Fibroblast of skin of back (primary cell): ENCODE measurements around the gene MAPK7. TPM values are rescaled to one million over a fixed set of nuclear protein-coding genes. Genes with fewer than 3 reads are reported as not detected.

Source experiments
- DNase-seq: peaks from one replicate; pipeline ENCODE4 v3.0.0-alpha.2; 2013
- polyA plus RNA-seq, 2 experiments: library from polyadenylated mRNA; unstranded; fragments of 120-200 nt; gene quantifications; one replicate each; pipeline ENCODE4 v1.2.1, GENCODE V29; 2013; ENCODE audit not compliant: insufficient read length in 2 of 2

The MAPK7 gene
- 37.5 TPM for polyA plus RNA-seq (2013, experiment 1 of 2; ENCODE audit: insufficient read length)
- 30.9 TPM for polyA plus RNA-seq (2013, experiment 2 of 2; ENCODE audit: insufficient read length)

DNA sequence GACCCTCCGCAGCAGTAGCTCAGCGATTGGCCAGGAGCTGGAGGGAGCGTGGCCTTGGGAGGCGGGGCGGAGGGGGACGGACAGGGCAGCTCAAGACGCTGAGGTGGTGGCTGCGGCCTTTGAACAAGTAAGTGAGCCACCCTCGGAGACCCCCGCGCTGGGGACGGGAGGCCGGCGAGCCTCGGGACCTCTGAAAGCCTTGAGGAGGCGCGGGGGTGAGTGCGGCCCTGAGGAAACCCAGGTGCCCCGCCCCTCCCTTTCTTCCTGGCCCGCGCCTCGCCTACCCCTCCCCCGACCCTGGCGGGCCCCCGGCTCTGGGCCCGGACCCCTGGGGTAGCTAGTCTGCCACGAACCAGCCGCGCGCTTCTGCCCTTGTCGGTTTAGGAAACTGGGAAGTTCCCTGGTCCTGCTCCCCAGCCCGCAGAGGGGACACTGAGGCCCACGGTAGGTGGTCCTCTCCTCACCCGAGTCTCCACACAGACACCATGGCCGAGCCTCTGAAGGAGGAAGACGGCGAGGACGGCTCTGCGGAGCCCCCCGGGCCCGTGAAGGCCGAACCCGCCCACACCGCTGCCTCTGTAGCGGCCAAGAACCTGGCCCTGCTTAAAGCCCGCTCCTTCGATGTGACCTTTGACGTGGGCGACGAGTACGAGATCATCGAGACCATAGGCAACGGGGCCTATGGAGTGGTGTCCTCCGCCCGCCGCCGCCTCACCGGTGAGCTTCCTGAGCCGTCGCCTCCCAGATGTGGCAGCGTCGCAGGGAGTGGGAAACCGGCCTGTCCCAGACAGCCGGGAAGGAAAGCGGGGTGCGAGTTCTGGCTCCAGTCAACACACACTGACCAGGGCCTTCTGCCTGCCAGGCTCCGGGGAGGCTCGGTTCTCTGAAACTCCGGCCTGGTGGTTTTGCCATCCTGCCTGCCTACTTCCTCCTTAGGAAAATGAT is at the start of gene MAPK7:
Gene MAPK7, plus strand, starts transcription at position 83 of the 945 bp plus-strand sequence. Its CDS starts 403 bp downstream, at position 486.
- DNase-seq: no peak

DNA sequence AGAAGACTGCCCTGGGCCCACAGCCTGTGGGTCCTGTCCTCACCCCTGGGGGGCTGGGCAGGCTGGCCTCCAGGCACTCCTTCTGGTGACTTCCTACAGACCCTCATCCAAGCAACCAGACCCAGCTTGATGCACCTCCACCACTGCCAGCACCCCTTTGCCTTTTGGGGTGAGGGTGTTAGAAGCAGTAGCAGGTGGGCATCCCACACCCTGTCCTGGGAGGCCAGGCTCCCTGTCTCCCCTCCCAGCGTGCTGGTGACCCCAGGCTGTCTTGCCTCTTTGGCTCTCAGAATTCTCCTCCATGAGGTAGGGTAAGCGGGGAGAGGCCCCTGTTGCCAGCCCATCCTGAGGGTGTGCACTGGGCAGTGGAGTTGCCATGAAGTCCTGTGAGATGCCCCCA is 49.2 kb upstream of the MAPK7 start:
- DNase-seq: no peak

DNA sequence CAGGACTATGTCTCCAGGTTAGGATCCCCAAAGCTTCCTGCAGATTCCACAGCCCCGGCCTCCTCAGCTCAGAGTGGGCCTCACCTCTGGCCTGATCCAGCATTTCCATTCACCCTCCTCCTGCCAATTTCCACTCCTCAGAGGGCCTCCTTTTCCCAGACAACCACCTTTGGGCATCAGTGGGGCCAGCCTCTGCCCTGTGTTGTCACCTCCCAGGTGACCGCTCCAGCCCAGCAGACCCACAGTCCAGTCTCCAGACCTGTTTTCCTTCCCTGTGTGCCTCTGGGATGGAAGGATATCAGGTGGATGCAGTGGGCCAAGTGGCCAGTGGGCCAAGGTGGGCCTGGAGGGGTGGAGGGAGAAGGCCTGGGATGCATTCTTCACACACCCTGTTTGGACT is 48.5 kb upstream of the MAPK7 start:
- DNase-seq: no peak

DNA sequence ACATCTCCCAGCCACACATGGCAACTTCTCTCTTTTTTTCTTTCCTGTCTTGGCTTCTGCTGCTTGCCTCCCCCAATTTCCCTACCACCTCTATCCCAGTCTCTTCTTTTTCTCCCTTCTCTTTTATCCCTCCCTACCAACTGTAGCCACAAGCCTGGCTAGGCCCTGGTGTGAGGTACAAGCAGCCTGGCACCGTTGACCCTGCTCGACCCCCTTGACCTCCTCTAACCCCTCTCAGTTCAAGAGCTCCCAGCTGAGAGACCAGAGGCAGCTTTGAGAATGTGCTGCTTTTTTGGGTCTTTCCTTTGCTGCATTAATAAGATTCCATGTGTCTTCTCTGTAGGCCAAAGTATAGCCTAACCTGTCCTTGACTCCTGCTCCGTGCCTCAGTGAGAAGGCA is 48.0 kb upstream of the MAPK7 start:
- DNase-seq: no peak

DNA sequence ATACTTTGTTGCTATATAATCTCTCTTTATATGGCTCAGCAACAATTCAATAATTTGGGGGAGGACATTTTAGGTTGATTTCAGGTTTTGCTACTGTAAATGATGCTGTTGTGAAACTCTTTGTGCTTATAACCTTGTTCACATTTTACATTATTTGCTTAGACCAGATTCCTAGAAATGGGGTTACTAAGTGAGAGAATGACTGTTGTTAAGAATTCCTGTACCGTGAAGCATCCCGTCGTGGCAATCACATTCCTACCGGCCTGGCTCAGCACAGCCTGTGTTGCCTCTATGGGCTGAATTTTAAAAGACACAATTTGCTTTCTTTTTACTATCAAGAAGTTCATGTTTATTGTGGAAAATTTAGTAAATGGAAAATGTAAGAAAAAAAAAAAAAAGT is 47.2 kb upstream of the MAPK7 start:
- peak; percentile 89 for DNase-seq

DNA sequence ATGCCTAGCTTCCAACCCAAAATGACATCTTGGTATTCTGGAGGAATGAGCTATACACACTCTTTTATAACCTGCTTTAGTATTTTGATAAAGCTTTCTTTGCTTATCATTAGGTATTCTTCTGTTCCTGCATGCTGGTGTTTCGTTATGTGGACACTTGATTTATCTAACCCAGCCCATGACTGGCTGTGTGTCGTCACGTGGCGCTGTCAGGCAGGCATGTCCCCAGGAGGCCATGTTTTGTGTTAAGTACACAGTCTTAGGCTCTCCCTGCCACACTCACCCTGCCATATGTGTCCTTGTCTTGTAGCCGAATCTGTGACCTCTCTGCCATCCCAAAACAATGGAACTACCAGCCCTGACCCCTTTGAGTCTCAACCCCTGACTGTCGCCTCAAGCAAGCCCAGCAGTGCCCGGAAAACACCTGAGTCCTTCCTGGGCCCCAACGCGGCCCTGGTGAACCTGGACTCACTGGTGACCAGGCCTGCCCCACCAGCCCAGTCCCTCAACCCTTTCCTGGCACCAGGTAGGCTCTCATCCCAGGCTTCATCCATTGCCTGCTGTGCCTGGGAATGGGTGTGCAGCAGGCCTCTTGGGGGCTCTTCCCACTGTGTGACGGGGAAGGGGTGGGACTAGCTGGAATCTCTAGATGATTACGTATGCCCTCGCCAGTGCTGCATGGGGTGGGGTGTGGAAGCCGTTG is 46.6 kb upstream of the MAPK7 start:
- no peak for DNase-seq

DNA sequence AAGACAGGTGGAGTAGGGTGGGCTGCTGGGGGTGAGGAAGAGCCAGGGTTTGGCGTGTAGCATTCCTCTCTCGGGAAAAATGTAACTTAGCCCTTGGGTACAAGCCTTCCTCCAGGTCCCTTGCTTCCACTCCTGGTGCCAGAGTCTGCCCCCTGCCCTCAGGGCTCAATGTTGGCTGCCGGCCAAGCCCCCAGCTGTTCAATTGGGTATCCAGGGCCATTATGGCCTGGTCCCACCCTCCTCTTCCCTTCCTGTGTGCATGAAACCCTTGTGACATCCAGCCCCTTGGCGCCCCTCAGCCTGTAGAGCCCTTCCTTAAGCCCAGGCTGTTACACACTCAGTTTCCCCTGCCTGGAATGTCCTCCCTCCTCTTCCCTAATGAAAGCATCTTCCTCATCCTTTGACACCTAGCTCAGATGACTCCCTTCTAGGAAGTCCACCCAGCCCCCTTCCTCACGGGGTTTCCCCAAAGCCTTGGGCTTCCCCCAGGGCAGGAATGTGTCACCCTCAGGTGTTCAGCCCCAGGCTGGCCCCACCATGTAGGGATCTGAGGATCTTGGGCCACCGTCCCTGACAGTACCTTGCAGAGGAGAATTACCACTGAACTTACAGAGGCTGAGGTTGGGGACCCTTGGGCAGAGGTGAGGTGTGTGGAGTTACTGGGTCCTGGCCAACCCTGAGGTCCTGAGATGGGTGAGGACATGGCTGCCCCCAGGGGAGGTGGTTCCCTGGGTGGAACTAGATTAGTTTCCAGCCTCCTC is 45.7 kb upstream of the MAPK7 start:
- no peak for DNase-seq

DNA sequence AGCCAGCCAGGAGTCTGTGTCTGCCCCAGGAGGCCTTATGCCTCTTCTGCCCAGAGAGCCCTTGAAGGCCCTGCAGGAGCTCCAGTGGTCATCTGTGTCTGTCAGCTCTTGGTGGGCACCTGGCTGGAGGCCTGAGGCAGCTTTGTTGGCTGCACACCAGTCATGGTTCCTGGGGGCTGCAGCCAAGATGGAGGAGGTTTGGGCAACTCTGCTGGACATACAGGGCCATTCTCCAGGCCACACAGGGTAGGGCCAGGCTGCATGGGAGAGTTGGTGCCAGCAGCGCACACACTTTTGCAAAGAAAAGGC is 45.2 kb upstream of the MAPK7 start:
- no peak for DNase-seq

DNA sequence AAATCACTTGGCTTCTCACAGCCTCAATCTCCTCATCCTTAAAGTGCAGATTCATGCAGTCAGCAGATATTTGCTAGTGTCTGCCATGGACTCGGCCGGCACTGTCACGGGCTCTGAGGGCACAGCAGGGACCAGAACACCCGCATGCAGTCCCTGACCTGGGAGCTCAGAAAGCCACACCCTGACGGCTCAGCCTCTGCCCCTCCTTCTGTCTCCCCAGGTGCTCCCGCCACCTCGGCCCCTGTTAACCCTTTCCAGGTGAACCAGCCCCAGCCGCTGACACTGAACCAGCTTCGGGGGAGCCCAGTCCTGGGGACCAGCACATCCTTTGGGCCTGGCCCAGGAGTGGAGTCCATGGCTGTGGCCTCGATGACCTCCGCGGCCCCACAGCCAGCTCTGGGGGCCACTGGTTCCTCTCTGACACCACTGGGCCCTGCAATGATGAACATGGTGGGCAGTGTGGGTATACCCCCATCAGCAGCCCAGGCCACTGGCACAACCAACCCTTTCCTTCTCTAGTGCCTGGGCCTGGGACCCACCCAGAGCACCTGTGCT is 44.5 kb upstream of the MAPK7 start:
- DNase-seq: no peak

DNA sequence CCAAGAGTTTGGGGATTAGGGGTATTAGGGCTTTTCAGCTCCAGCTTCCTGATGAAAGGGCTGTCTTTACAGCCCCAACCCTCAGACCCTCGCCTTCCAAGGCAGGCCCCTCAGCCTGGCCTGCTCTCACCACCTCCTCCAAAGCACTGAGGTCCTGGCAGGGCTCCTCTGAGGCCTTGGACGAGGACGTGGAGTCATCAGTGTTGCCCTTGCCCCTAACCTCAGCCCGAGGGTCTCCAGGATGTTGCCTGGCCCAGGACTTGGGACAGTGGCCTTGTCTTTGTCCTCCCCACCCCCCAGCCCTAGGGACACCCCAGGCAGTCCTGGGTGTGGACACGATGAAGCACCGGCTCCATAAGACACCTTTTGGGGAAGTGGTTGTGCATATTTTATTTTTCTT is 44.0 kb upstream of the MAPK7 start:
- DNase-seq: no peak

DNA sequence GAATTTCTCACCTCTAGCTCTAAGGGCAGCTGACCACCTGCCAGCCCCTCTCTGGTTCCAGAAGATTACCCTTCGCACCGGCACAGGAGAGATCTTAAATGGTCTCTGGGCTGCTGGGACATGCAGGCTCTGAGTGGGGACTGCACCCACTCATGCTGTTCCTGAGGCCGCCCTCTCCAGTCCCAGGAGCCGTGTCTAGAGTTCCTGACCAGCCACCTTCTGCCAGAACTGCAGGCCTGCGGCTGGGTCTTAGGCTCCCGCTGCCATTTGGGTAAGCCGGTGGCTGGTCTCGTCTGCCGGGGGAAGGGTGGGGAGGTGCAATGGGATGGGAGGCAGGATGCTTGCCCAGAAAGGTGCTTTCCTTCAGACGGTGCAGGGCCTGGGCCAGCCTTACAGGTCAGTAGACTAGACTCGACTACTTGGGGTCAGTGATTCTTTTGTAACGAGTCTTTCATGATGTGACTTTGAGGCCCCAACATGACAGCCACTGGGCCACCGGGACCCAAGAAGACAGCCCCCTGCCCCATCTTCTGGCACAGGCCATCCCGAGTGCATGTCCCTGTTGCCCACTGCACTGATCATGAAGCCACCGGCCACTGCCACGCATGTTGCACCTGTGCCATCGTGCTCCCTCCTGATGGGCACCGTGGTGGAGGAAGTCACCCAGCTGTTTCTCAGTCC is 42.2 kb upstream of the MAPK7 start:
- DNase-seq: no peak

DNA sequence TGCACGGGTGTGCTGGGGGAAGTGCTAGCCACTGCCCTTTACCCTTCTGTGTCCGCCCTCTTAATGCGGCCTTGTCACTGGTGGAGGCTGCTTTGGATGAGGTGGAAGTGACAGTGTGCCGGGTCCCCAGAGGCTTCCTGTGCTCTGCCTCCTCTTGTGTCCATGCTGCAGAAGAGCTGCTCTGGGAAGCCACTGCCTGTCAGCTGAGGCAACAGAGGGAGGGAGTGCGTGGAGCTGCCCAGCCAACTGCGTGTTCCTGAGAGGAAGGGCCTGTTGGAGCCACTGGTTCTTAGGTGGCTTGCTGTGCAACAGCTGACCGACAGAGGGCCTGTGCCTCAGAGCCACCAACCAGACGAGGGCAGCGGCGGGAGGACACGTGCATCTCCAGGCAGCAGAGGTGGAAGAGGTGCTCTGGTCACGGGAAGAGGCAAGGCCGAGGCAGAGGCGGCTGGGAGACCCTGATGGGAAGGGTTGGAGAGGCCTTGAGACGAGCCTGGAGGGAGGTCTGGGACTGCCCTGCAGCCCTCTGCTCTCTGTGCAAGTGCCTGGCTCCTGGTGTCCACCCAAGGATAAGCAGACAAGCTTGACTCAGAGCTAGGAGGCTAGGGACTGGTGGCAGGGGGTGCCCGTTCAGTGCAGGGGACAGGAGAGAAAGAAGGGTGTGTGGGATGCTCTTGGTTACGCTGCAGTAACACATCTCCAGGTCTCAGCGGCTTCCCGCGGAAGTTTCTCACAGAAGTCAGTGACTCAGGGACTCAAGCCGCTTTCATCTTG is 41.2 kb upstream of the MAPK7 start:
- DNase-seq: no peak

DNA sequence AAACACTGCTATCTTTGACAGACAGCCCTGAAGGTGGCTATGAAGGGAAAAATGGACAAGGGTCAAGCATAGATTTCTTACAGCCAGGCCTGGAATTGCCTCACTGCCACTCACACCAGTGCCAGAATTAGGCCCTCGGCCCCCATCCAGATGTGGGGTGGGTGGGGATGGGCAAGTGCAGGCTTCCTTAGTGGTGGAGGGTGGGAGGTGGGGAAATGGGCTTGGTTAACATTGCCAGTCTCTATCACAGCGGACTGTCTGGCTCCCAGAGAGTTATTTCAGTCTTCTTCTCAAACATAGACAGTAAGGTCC is 40.6 kb upstream of the MAPK7 start:
- DNase-seq: no peak

DNA sequence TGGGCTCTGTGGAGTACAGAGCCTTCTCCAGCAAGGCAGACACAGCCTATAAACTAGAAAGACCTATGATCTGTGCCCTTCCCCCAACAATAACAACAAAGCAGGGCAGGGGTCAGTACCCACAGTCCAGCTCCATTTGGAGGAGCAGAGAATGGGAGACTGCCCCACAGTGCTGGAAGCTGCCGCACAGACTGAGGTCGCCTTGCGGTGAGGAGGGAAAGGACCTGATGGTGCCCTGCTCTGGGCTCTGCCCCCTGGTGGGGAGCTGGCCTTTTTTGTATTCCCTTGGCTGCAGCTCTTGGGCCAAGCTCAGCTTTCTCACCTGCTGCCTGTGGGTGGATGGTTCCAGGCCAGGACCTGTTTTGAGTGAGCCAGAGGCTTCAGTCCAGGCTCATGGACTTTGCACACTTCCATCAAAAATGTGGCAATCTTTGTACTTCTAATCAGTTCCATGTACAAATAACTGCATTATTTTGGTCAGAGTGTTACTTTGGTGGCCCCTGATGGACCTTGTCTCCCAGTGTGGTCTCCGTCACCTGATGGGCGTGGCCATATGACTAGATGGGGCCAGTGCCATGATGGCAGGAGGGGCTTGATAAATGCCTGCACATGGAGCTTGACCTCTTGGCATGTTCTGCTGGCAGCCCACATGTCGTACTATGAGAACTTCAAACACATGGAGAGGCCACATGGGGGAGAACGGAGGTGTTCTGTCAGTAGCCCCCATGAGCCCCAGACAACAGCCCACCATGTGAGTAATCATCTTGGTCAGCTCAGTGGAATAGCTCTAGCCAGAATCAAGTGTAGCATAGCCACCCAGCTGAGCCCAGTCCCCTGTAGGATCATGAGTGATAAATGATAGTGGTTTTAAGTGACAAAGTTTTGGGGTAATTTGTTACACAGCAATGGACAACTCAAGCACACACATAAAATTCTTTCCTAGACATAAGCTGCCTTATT is 40.0 kb upstream of the MAPK7 start:
- DNase-seq: peak; percentile 35

DNA sequence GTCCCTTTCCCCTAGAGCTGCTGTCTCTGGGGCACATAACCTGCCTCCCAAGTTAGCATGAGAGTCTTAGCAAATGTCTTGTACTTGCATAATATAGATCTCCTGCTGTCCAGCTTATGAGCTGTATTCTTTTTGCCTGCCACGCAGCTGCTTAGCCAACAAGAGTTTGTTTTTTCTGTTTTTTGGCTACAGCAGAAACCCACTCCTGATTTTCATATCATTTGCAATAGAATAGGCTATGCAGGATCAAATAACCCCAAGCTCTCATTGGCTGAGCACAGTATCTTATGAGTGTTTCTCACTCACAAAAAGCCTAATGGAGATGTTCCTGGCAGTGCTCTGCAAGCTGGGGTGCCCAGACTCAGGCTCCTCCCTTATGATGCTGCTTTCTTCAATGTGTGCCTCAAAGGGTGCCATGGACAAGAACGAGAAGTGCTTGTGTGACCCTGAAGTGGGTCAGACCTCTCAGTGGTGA is 38.9 kb upstream of the MAPK7 start:
- DNase-seq: no peak

DNA sequence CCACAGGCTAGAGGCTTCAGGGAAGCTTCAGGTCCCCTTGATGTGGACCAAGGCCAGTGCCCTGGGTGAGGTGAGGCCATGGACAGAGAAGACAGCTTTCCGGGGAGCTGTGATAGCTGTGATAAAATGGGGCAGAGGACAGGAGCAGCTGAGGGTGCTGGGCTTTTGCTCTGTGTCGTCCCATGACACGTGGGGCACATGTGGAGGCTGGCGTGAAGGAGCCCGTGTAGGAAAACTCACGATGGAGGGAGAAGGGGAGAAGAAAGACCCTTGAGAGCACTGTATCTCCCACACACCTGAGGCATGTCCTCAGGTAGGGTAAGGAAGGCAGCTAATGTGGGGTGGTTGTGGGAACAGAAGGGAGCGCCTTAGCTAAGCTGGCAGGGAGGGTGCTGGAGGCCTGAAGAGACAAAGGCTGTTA is 37.1 kb upstream of the MAPK7 start:
- no peak for DNase-seq

DNA sequence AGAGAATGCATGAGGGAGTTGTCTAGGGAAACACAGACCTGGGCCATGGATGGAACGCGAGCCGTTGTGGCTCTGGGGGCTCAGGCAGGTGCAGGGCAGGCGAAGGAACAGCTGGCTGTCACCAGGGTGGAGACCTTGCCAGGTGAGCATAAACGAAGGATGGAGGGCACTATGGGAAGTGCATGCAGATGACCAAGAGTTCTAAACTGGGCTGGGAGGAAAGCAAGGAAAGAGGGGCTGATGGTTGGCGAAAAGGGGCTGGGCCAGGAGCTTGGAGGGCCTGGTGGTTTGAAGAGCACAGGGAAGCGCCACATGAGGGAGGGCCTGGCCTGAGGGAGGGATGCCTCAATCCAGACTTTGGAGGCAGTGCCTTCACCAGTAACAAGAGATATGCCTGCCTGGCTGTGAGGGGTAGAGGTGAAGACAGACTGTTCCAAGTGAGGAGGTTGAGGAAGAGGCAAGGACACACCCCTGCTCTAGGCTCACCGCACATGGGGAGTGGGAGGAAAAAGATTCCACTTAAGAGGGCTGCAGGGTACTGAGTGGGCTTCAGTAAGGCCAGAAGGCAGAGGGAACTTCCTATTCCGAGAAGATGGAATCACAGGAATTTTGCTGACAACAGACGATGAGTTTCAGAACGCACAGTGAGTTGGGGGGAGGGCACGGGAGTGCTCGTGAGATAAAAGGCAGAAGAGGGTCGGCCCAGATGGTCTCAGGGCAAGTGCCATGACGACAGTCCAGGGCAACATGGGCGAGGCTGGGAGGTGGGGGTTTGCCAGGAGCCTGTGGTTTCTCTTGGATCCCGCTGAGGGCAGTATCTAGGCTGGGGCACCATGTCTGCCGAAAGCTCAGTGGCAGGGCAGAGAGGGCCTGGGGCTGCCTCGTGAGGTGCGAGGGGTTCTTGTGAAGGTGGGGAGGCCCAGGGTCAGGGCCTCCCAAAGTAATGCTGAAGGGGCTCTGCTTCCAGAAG is 36.4 kb upstream of the MAPK7 start:
- DNase-seq: peak; percentile 51

DNA sequence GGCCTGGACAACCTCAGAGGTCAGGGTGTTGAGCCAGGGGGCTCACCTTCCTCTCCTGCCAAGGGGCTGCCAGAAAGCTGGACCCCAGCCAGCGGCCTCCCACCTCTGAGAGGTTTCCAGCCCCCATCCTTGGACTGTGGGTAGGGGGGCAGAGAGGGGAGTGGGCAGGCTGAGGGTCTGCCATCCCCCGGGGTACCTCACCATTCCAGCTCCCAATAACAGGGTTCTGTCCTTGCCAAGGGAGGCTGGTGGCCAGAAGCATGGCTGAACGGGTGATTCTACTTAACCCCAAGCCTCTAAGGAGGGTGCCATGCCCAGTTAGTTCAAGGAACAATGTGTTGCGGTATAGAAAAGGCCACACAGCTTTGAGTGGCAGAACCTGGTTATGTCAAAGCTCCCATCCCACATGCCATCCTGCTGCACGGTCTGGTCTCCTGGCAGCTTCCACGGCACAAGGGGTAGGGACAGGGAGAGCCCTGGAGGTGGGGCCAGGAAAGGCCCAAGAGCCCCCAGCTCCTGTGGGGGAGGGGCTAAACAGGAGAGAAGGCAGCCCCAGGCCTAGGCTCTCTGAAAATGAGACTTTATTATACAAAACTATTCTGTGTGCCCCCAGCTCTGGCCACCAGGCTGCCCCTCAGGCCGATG is 35.6 kb upstream of the MAPK7 start:
- no peak for DNase-seq
